ENCODE results near the gene CACNA1A.

DNA sequence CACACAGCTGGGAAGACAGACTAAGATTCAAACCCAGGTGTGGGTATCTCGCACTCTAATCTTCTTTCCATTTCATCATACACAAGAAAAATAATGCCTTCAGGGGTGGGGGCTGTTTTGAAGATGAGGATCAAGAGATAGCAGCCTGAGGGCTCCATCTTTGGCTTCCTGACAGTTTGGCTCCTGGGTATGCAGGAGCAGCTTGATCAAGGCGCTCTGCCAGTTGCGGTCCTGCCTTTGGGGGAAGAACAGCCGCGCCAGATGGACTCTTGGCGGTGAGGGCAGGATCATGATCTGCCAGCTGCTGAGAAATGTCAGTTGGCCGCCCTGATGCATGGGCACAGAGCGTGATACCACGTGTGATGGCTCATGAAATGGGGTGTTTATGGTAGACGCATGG is 236.9 kb downstream of the CACNA1A start:
- TF ChIP-seq, protein P1, sequence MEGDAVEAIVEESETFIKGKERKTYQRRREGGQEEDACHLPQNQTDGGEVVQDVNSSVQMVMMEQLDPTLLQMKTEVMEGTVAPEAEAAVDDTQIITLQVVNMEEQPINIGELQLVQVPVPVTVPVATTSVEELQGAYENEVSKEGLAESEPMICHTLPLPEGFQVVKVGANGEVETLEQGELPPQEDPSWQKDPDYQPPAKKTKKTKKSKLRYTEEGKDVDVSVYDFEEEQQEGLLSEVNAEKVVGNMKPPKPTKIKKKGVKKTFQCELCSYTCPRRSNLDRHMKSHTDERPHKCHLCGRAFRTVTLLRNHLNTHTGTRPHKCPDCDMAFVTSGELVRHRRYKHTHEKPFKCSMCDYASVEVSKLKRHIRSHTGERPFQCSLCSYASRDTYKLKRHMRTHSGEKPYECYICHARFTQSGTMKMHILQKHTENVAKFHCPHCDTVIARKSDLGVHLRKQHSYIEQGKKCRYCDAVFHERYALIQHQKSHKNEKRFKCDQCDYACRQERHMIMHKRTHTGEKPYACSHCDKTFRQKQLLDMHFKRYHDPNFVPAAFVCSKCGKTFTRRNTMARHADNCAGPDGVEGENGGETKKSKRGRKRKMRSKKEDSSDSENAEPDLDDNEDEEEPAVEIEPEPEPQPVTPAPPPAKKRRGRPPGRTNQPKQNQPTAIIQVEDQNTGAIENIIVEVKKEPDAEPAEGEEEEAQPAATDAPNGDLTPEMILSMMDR (IDR thresholded peaks at IDR 0.05; ENCODE audit: insufficient read depth, low read length), result no peak
- TF ChIP-seq POLR2AphosphoS5 (IDR thresholded peaks at IDR 0.05; ENCODE audit: low read depth), result no peak
